Smooth muscle cell (in vitro differentiated cells): ENCODE data around the gene FOXO3. TPM values are rescaled to one million over a fixed set of nuclear protein-coding genes. Genes with fewer than 3 reads are reported as not detected.

Experiments
- DNase-seq: peaks from one replicate; lab custom pipeline; 2025; ENCODE audit not compliant: unreplicated experiment; lab: John Stamatoyannopoulos, UW
- H2AFZ ChIP-seq: fragments of 200-600 bp; sonication (generic); 2 replicates; pipeline ENCODE4 v1.6.0; 2016; ENCODE audit warnings: antibody characterized with exemption, low read depth, mild to moderate bottlenecking
- H3F3A ChIP-seq: fragments of 200-600 bp; sonication (generic); 2 replicates; pipeline ENCODE4 v1.6.0; 2017; ENCODE audit warnings: antibody characterized with exemption, low read depth
- H3K27ac ChIP-seq: fragments of 200-600 bp; sonication (generic); 2 replicates; pipeline ENCODE4 v1.5.1; 2016; ENCODE audit warnings: low read depth, mild to moderate bottlenecking
- H3K27me3 ChIP-seq: fragments of 200-600 bp; sonication (generic); 2 replicates; pipeline ENCODE4 v1.6.1; 2016; ENCODE audit warnings: low read depth, mild to moderate bottlenecking
- H3K36me3 ChIP-seq: fragments of 200-600 bp; sonication (generic); 2 replicates; pipeline ENCODE4 v1.5.1; 2016; ENCODE audit warnings: low read depth
- H3K4me1 ChIP-seq: fragments of 200-600 bp; sonication (generic); 2 replicates; pipeline ENCODE4 v1.5.1; 2016; ENCODE audit warnings: low read depth
- H3K4me2 ChIP-seq: fragments of 200-600 bp; sonication (generic); 2 replicates; pipeline ENCODE4 v1.6.0; 2016; ENCODE audit warnings: mild to moderate bottlenecking
- H3K4me3 ChIP-seq: fragments of 200-600 bp; sonication (generic); 2 replicates; pipeline ENCODE4 v1.5.1; 2016; ENCODE audit warnings: mild to moderate bottlenecking
- H3K79me2 ChIP-seq: fragments of 200-600 bp; sonication (generic); 2 replicates; pipeline ENCODE4 v1.6.0; 2016; ENCODE audit warnings: low read depth, mild to moderate bottlenecking
- H3K9ac ChIP-seq: fragments of 200-600 bp; sonication (generic); 2 replicates; pipeline ENCODE4 v1.6.0; 2016; ENCODE audit warnings: low read depth
- H3K9me3 ChIP-seq: fragments of 200-600 bp; sonication (generic); replicated peaks from 2 replicates; pipeline ENCODE4 v1.5.1; 2016; ENCODE audit warnings: low read depth
- H4K20me1 ChIP-seq: fragments of 200-600 bp; sonication (generic); 2 replicates; pipeline ENCODE4 v1.6.0; 2016; ENCODE audit warnings: low read depth
- WGBS: methylation state at CpG from one replicate; pipeline ENCODE4 v1.1.7; 2016; ENCODE audit warnings: low lambda C conversion rate; 5-methylcytosine and 5-hydroxymethylcytosine counted together
- polyA plus RNA-seq: library from polyadenylated mRNA; unstranded; fragments of >200 nt; fragmentation: Nextera tagmentation; extraction: Ambion mirVana; gene quantifications from 2 replicates; pipeline ENCODE4 v1.2.1, GENCODE V29; 2016
- total RNA-seq: library from RNA; depleted of rRNA; stranded (reverse); fragments of >200 nt; gene quantifications from 2 replicates; pipeline ENCODE4 v1.2.3, GENCODE V29; 2014
- TF ChIP-seq, protein P1 (sequence below): fragments of 200-600 bp; sonication (generic); IDR thresholded peaks from 2 replicates; pipeline ENCODE4 v1.5.1; 2017; ENCODE audit warnings: borderline replicate concordance, mild to moderate bottlenecking, antibody characterized with exemption; ENCODE audit not compliant: insufficient read depth, poor library complexity, severe bottlenecking

Gene FOXO3
- total and polyA plus RNA-seq, 2 experiments from 2014 or later = 35.9 to 40.3 TPM

DNA sequence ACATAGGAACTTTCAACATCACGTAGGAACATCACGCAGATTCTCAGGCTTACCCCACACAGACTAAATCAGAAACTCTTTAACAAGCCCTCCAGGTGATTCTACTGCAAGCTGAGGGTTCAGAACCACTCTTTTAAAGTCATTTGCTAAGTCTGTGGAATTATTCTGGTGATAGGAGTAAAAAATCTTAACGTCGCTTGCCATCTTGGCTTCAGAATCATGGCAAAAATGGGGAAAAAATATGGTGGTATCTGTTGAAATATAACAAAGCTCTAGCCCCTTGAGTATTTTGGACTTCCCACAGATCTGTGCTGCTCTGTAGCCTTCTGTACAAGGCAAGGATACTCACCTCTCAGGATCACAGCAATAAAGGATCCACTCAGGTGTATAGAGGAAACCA, 17.4 kb downstream of the FOXO3 start:
- Histone ChIP-seq H3K27ac (peak overlapping the region; percentile 90), H3K79me2 (peaks cover 90% of the 10 kb centered on the region), H3K4me1 (peaks cover 40% of the 10 kb centered on the region), H3K36me3 (no peaks in the 10 kb centered on the region), H4K20me1 (peaks cover 93% of the 10 kb centered on the region), H3K4me3 (no peak overlapping the region), H3K9ac (peak overlapping the region; percentile 59), H3K9me3 (no peaks in the 10 kb centered on the region), H3K4me2 (peak overlapping the region; percentile 77), H3K27me3 (no peaks in the 10 kb centered on the region), H2AFZ (no peak overlapping the region), H3F3A (peaks cover 17% of the 10 kb centered on the region)
- 95% methylated on average over 4 of the region's 4 CpGs for WGBS
- TF ChIP-seq, protein P1, sequence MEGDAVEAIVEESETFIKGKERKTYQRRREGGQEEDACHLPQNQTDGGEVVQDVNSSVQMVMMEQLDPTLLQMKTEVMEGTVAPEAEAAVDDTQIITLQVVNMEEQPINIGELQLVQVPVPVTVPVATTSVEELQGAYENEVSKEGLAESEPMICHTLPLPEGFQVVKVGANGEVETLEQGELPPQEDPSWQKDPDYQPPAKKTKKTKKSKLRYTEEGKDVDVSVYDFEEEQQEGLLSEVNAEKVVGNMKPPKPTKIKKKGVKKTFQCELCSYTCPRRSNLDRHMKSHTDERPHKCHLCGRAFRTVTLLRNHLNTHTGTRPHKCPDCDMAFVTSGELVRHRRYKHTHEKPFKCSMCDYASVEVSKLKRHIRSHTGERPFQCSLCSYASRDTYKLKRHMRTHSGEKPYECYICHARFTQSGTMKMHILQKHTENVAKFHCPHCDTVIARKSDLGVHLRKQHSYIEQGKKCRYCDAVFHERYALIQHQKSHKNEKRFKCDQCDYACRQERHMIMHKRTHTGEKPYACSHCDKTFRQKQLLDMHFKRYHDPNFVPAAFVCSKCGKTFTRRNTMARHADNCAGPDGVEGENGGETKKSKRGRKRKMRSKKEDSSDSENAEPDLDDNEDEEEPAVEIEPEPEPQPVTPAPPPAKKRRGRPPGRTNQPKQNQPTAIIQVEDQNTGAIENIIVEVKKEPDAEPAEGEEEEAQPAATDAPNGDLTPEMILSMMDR = no peak
- DNase-seq = no peak

DNA sequence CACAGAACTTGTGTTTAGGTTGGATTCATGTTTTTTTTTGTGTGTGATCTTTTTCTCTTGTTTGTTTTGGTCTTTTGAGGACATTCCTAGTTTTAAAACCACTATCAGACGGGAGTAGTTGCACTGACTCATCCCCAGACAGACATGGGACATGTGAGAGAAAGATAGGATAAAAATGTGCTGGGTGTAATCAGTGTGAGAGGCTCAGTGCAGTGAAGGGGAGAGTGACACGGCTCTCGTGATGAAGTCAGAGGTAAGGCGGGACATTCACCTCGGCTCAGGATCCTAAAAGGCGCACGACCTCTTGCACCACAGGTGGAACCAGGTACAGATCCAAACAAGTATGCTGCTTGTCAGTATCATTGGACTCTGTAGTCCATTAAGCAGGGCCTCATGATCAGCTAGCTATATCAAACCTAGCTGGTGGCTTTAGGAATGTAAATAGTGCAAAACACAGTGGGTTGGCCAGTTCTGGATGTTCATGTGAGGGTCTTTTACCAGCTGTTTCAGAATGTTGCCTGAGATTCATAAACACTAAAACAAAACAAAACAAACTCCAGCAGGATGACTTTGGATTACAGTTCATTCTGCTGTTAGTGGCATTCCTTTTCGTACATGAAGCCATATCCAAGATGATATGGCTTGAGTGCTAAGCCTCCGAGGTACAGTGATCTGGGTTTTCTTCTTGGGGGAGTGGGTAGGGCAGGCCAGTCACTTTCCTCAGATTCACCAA, 18.0 kb downstream of the FOXO3 start:
- Histone ChIP-seq H3K27ac (peak overlapping the region; percentile 90), H3K36me3 (no peaks in the 10 kb centered on the region), H4K20me1 (peaks cover 93% of the 10 kb centered on the region), H3K9me3 (no peaks in the 10 kb centered on the region), H3K9ac (peak overlapping the region; percentile 59), H3K4me3 (no peak overlapping the region), H3K79me2 (peaks cover 90% of the 10 kb centered on the region), H3K27me3 (no peaks in the 10 kb centered on the region), H2AFZ (no peak overlapping the region), H3K4me2 (peak overlapping the region; percentile 77), H3K4me1 (peaks cover 40% of the 10 kb centered on the region), H3F3A (peaks cover 19% of the 10 kb centered on the region)
- TF ChIP-seq, protein P1 = no peak
- no peak for DNase-seq
- WGBS = 35% methylated on average over 9 of the region's 9 CpGs

- WGBS = 93% methylated on average over 2 of the region's 2 CpGs
- Histone ChIP-seq H3K4me3 (no peak overlapping the region), H2AFZ (no peak overlapping the region), H3K9ac (no peak overlapping the region), H3K27ac (peak overlapping the region; percentile 90), H3F3A (peaks cover 22% of the 10 kb centered on the region), H4K20me1 (peaks cover 94% of the 10 kb centered on the region), H3K36me3 (no peaks in the 10 kb centered on the region), H3K27me3 (no peaks in the 10 kb centered on the region), H3K4me1 (peaks cover 40% of the 10 kb centered on the region), H3K79me2 (peaks cover 91% of the 10 kb centered on the region), H3K9me3 (no peaks in the 10 kb centered on the region), H3K4me2 (peak overlapping the region; percentile 77)
- DNase-seq = no peak
- TF ChIP-seq, protein P1 = no peak
Measured at GRCh38 chr6:108579328-108579721, 18.6 kb downstream of the FOXO3 start.

DNA sequence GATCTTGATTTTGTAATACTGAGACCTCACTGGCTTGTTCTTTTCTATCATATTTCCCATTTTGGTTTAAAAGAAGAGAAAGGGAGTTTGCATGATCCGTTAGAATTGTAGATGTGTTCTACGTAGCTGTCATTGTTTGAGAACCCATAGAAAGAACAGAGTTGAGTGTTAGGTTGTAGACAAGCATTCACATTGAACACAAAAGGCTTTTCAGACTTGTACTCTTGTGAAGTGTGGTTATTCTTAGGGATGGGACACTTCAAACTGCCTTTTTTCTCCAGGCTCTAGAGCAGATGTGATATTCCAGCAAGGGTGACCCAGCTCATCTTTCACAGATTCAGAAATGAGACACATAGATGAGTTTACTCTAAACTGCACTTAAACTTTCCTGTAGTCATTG, 19.9 kb downstream of the FOXO3 start:
- peak overlapping the region; percentile 81 for H3K27ac ChIP-seq
- H3K9me3 ChIP-seq = no peaks in the 10 kb centered on the region
- peaks cover 27% of the 10 kb centered on the region for H3F3A ChIP-seq
- peaks cover 93% of the 10 kb centered on the region for H4K20me1 ChIP-seq
- 93% methylated on average over 2 of the region's 2 CpGs for WGBS
- peaks cover 89% of the 10 kb centered on the region for H3K79me2 ChIP-seq
- no peaks in the 10 kb centered on the region for H3K36me3 ChIP-seq
- no peak for DNase-seq
- no peak overlapping the region for H3K9ac ChIP-seq
- no peaks in the 10 kb centered on the region for H3K27me3 ChIP-seq
- H3K4me3 ChIP-seq = no peak overlapping the region
- TF ChIP-seq, protein P1 = no peak
- no peak overlapping the region for H2AFZ ChIP-seq
- H3K4me2 ChIP-seq = peak overlapping the region; percentile 75
- H3K4me1 ChIP-seq = peaks cover 44% of the 10 kb centered on the region
